ENCODE results near the gene ASAP2.

DNA sequence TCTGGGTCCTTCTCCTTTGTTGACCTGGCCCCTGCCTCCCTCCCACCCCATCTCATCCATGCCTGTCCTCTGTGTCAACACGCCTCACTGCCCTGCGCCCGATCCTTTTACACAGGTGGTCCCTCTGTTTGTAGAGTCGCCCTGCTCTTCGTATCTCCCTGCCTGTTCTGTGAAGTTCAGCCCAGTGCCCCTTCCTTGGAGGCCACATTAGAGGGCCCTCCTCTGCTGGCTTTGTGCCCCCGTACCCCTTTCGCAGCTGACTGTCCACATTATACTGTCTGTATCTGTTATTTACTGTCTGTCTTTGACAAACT, 25.5 kb downstream of the ASAP2 start:
- TF ChIP-seq, protein P1, sequence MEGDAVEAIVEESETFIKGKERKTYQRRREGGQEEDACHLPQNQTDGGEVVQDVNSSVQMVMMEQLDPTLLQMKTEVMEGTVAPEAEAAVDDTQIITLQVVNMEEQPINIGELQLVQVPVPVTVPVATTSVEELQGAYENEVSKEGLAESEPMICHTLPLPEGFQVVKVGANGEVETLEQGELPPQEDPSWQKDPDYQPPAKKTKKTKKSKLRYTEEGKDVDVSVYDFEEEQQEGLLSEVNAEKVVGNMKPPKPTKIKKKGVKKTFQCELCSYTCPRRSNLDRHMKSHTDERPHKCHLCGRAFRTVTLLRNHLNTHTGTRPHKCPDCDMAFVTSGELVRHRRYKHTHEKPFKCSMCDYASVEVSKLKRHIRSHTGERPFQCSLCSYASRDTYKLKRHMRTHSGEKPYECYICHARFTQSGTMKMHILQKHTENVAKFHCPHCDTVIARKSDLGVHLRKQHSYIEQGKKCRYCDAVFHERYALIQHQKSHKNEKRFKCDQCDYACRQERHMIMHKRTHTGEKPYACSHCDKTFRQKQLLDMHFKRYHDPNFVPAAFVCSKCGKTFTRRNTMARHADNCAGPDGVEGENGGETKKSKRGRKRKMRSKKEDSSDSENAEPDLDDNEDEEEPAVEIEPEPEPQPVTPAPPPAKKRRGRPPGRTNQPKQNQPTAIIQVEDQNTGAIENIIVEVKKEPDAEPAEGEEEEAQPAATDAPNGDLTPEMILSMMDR (conservative IDR thresholded peaks at IDR 0.05; ENCODE audit: low read length): no peak
- no peak for TF ChIP-seq EZH2phosphoT487 (IDR thresholded peaks at IDR 0.05; ENCODE audit: borderline replicate concordance)
